ENCODE results near the gene ZGRF1.
"Not testable (repeated sequence)": the region's sequence is repeated elsewhere in the genome, so short reads cannot be mapped to it uniquely, and the experiment has no call there.

Gene ZGRF1

GRCh38 chr4:112554271-112554670 lies 82.4 kb downstream of the ZGRF1 start:
- not testable (repeated sequence) for DNase-seq

GRCh38 chr4:112552668-112553067 lies 84.0 kb downstream of the ZGRF1 start:
- no peak for DNase-seq

- DNase-seq, result no peak
Observed at GRCh38 chr4:112550728-112551127, 86.0 kb downstream of the ZGRF1 start.

DNA sequence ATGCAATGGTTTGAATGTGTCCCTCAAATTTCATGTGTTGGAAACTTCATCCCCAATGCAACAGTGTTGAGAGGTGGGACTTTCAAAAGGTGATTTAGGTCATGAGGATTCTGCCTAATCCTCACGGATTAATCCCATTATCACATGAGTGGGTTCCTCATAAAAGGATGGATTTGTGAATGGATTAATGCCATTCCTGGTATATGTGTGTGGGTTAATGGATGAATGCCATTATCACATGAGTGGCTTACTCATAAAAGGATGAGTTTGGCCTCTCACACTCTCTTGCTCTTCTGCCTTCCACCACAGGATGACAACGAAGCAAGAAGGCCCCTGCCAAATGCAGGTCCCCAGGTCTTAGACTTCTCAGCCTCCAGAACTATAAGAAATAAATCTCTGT lies 90.2 kb downstream of the ZGRF1 start:
- DNase-seq, result no peak

- no peak for DNase-seq
Observed at GRCh38 chr4:112545346-112545745, 91.4 kb downstream of the ZGRF1 start.

DNA sequence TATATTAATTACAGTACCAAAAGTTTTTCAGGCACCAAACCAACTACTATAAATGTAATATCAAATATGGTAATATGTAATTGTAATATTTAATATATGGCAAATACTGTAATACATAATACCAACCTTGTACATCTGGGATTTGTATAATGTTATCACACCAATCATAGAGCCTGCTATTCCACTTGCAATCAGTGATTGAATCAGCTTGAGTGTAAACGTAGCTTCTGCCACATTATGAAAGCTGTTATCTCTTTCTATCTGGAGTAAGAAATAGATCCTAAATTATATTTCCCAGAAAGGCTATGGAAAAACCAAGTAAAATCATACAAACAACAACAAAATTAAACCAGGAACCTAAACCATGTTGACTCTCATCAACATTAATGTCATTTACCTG lies 96.0 kb downstream of the ZGRF1 start:
- DNase-seq, result no peak

GRCh38 chr4:112536123-112536522 lies 100.6 kb downstream of the ZGRF1 start:
- DNase-seq, result no peak

DNA sequence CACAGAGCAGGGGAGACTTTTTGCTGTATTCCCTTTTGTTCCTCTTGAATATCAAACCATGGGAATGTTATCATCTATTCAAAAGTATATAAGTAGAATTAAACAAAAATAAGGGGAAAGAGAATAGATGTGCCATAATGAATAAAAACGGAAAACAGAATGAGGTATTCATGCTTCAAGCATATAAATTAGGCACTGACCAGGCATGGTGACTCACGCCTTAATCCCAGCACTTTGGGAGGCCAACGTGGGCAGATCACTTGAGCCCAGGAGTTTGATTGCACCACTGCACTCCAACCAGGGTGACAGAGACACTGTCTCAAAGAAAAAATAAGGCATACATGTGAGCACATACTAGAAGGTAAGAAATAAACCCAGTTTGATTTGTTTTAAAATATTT lies 104.4 kb downstream of the ZGRF1 start:
- no peak for DNase-seq

DNA sequence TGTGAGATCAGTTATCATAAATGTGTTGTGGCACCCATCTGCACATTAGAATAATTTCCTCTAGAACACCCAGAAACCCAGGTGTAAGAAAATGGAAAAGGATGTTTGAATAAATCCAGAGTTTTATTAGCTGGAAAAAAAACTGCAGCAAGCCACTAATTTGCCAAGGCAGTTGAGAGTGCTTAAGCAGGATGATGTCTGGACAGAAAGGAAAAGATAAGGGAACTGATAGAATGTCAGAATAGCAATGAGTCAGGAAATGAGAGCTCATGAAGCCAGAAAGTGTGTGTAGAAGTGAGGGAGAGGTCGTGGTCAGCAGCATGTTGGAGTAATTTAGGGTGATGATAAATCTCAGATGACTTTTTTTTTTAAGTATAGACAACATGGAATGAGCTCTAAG lies 105.6 kb downstream of the ZGRF1 start:
- no peak for DNase-seq

GRCh38 chr4:112526061-112526460 lies 110.6 kb downstream of the ZGRF1 start:
- DNase-seq, result no peak

- peak; percentile 73 for DNase-seq
Observed at GRCh38 chr4:112523764-112524505, 112.8 kb downstream of the ZGRF1 start.

DNA sequence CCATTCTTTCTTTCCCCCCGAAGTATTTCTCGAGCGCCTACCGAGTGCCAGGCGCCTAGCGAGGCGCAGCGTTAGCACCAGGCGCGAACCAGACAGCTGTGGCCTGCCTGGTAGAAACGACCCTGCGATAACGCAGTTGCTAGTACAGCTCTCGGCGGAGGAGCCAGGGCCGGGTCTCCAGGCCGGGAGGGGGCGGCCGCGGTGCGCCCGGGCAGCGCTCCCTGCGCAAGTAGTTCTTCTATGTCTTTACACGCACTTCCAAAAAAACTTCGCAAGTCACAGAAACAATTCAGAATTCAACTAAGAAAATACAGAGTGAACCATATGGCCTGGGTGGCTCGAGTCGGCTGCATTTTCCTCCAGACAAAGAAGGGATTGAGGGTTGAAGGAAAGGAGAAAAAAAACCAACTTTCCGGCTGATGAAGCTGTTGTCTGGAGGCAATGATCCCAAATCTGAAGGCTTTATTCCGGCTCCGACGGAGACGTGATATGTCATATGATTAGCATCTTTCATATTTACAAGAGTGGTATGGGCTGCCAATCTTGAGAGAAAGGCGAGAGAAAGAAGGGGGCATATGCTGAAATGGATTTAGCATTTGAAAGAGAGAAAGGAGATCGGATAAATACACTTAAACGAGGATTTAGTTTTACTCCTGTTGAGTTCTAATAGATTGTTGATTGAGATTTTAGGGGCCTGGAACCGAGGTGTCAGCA lies 113.5 kb downstream of the ZGRF1 start:
- DNase-seq, result no peak

GRCh38 chr4:112522431-112522830 lies 114.3 kb downstream of the ZGRF1 start:
- not testable (repeated sequence) for DNase-seq

DNA sequence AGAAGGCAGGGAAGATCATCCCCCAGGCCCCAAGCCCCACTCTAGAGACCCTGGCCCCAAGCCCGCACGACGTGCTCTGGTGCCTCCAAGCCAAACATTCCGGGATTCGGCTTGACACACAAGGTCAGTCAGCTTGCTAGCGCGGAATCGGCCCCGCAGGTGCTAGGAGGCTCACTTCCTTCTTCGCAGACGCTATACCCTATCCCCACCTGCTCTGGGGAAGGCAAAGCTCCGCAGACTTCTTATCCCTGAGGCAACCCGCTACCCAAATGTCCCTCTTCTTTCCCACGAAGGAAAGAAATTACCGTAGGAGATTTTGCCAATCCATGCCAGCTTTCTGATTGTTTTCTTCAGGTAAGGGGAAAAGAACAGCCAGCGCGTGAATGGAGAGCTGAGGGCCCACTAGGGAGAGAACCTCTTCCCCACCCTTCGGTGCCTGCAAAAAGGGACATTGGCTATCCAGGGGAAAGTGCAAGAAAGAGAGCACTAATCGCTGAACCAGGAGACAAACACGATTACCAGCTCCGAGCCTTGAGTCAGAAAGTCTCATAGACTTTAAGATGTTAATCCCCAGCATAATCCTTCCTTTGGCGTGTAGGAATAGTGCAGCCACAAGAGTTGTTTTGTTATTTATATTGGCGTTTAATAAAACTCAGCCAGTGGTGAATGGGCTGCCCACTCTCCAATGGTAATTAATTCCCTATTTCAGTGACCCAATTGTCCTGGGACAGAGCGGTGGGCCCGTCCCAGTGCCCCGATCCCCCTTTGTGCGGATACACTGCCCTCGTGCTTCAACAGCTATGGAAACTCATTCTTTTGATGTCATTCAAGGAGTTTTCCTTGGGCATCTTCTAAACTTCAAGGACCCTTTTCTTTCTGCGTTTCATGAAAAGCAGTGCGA lies 115.3 kb downstream of the ZGRF1 start:
- no peak for DNase-seq

GRCh38 chr4:112520598-112521122 lies 116.0 kb downstream of the ZGRF1 start:
- no peak for DNase-seq

DNA sequence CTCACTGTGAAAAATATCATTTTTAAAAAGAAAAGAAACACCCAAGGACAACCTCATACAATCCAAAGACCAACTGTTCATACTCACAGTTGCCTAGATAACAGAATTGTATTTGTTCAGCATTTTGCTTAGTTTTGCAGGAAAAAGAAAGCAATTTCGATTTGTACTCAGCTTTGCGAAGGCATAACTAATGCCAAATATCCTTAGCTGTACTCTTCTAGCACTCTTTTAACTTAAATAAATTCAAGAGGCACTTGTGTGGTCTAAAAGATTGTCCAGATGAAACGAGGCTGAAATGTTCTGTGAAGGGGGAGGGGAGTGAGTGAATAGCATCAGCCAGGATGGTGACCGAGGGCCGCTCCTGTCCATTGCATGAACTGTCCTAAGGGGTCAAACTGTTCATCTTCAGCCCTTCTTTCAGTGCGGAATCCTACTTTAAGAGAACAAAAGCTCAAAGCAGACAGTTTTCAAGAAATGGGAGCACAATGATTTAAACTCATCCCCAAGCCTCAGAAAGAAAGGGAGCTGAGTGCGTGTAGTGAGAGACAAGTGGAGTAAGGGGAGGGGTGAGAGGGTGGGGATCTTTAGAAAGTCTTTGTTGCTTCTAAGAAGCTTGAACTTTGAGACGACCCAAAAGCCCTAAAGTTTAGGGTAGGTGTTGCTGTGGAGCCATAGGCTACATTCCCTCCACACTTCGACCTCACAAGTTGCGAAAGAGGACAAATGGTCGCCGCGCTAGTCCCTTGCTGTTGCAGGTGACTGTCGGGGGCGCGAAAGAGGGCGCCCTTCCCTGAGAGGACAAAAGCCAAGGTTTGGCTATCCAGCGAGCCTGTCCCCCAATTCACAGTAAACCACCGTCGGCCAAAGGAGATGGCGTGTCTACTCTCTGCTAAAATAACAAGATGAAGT lies 116.8 kb downstream of the ZGRF1 start:
- DNase-seq, result no peak

GRCh38 chr4:112518675-112519074 lies 118.0 kb downstream of the ZGRF1 start:
- no peak for DNase-seq

GRCh38 chr4:112517911-112518310 lies 118.8 kb downstream of the ZGRF1 start:
- no peak for DNase-seq

GRCh38 chr4:112517067-112517634 lies 119.6 kb downstream of the ZGRF1 start:
- no peak for DNase-seq

DNA sequence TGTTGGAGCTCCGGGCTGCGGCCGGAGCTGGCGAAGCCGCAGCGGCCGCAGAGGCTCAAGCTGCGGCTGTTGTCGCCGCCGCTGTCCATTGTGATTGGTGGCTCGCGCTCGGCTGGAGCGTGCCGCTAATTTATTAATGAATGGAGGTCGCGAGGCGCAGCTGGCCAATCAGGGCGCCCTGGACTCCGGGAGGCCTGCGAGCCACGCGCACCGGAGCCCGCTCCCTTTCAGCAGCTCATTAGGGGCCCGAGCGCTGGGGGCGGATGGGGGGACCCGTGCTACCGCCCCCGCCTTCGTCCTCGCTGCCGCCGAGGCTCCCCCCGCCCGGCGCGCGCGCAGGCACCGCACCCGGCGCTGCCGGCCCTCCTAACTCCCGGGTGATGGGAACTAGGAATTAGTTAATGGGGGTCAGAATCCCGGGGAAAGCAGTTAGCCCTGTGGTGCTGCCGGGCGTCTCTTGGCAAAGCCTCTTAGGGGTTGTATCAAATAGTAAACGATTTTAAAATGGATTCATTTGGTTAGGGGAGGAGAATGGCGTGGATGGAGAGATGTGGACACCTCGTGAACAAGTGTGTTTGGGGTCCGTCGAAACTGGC lies 120.1 kb downstream of the ZGRF1 start:
- DNase-seq, result no peak

GRCh38 chr4:112516066-112516470 lies 120.6 kb downstream of the ZGRF1 start, which contains the start of gene NEUROG2:
Gene NEUROG2 (minus strand): TSS chr4:112516180. CDS start chr4:112515475, 705 bp downstream.
- no peak for DNase-seq

All from stimulated activated CD4-positive, alpha-beta T cell treated with anti-CD3 and anti-CD28 coated beads, Interleukin-4, amount 100 ng/mL, for 24 hours (primary cell).